Vagina (tissue), 2 donors: ENCODE data around the gene AFF3. TPM values are rescaled to one million over a fixed set of nuclear protein-coding genes. Genes with fewer than 3 reads are reported as not detected.

ENCODE experiments used
- DNase-seq, 2 donors: peaks; one replicate each; pipeline ENCODE4 v3.0.0-alpha.2; 2017; ENCODE audit errors: extremely low spot score in 2 of 2
- H3K27ac ChIP-seq: fragments of 200-600 bp; sonication (generic); one replicate; pipeline ENCODE4 v1.5.1; 2019
- H3K27me3 ChIP-seq: fragments of 200-600 bp; sonication (generic); one replicate; pipeline ENCODE4 v1.5.1; 2019
- H3K36me3 ChIP-seq, 2 donors: fragments of 200-600 bp; sonication (generic); one replicate each; pipeline ENCODE4 v1.5.1; 2017 to 2019
- H3K4me1 ChIP-seq: fragments of 200-600 bp; sonication (generic); one replicate; pipeline ENCODE4 v1.5.1; 2019
- H3K4me3 ChIP-seq, 2 donors: fragments of 200-600 bp; sonication (generic); 1 replicate in 1 of 2; 2 replicates in 1 of 2; pipeline ENCODE4 v1.5.1; 2016 to 2019
- H3K9me3 ChIP-seq: fragments of 200-600 bp; sonication (generic); one replicate; pipeline ENCODE4 v1.5.1; 2019
- CTCF ChIP-seq, 3 experiments: fragments of 450-650 bp in 2 of 3; fragments of 200-600 bp in 1 of 3; sonication (generic) in 1 of 3; IDR thresholded peaks; one replicate each; pipeline ENCODE4 v1.5.1; 2017 to 2019; ENCODE audit warnings: antibody characterized with exemption in 3 of 3, mild to moderate bottlenecking in 2 of 3, moderate library complexity in 2 of 3
- POLR2A ChIP-seq, 2 donors: fragments of 450-650 bp; IDR thresholded peaks; one replicate each; pipeline ENCODE4 v1.6.1; 2017; ENCODE audit warnings: antibody characterized with exemption in 2 of 2, mild to moderate bottlenecking in 2 of 2, moderate library complexity in 2 of 2
- POLR2AphosphoS5 ChIP-seq, 2 donors: sonication (generic); formaldehyde crosslinking; IDR thresholded peaks; one replicate each; pipeline ENCODE4 v1.9.0; 2017; ENCODE audit warnings: antibody characterized with exemption in 2 of 2, mild to moderate bottlenecking in 2 of 2, low read depth in 1 of 2; ENCODE audit not compliant: insufficient read depth in 1 of 2
- intact Hi-C: fragments of 100-400 bp; cut with DNase I; formaldehyde crosslinking; loops from one replicate; pipeline ENCODE4 v1.15.1; 2023
- total RNA-seq: library from RNA; depleted of rRNA; stranded (reverse); fragments of >200 nt; gene quantifications from one replicate; pipeline ENCODE4 v1.2.3, GENCODE V29; 2016

The AFF3 gene
- 7.6 TPM for total RNA-seq

GRCh38 chr2:100142393-100142792, at the start of gene AFF3:
Gene AFF3 (minus strand): TSS chr2:100142590. CDS start chr2:100104454, 38,136 bp downstream.
- no peaks in the 10 kb centered on the region for H3K27me3 ChIP-seq
- no peaks in the 10 kb centered on the region for H3K36me3 ChIP-seq
- TF ChIP-seq POLR2A (IDR thresholded peaks at IDR 0.05) (no peak), CTCF (IDR thresholded peaks at IDR 0.05) (no peak), POLR2AphosphoS5 (IDR thresholded peaks at IDR 0.05; ENCODE audit: insufficient read depth in 1 of 2, low read depth in 1 of 2) (no peak)
- intact Hi-C loops, result no loop called here
- no peak within 1 kb of the TSS for H3K27ac ChIP-seq
- H3K4me3 ChIP-seq, result no peak within 1 kb of the TSS
- DNase-seq, result no peak
- H3K9me3 ChIP-seq, result no peaks in the 10 kb centered on the region
- H3K4me1 ChIP-seq, result no peaks in the 10 kb centered on the region

- H3K9me3 ChIP-seq, result no peaks in the 10 kb centered on the region
- H3K4me1 ChIP-seq, result no peaks in the 10 kb centered on the region
- DNase-seq, result no peak
- H3K27me3 ChIP-seq, result no peaks in the 10 kb centered on the region
- no peak overlapping the region for H3K4me3 ChIP-seq
- no peaks in the 10 kb centered on the region for H3K36me3 ChIP-seq
- H3K27ac ChIP-seq, result no peak overlapping the region
- intact Hi-C loops, result no loop called here
- TF ChIP-seq POLR2A (IDR thresholded peaks at IDR 0.05) (no peak), POLR2AphosphoS5 (IDR thresholded peaks at IDR 0.05; ENCODE audit: insufficient read depth in 1 of 2, low read depth in 1 of 2) (no peak), CTCF (IDR thresholded peaks at IDR 0.05) (no peak)
Observed at GRCh38 chr2:100189387-100189786, 47.0 kb upstream of the AFF3 start.

- Histone ChIP-seq H3K4me3 (no peak overlapping the region), H3K9me3 (no peaks in the 10 kb centered on the region), H3K27ac (no peak overlapping the region), H3K36me3 (no peaks in the 10 kb centered on the region), H3K27me3 (no peaks in the 10 kb centered on the region), H3K4me1 (no peaks in the 10 kb centered on the region)
- TF ChIP-seq POLR2AphosphoS5 (IDR thresholded peaks at IDR 0.05; ENCODE audit: insufficient read depth in 1 of 2, low read depth in 1 of 2) (no peak), POLR2A (IDR thresholded peaks at IDR 0.05) (no peak), CTCF (IDR thresholded peaks at IDR 0.05) (no peak)
- no peak for DNase-seq
- intact Hi-C loops, result no loop called here
Observed at GRCh38 chr2:100188326-100188725, 45.9 kb upstream of the AFF3 start.

- no peak overlapping the region for H3K4me3 ChIP-seq
- TF ChIP-seq POLR2AphosphoS5 (IDR thresholded peaks at IDR 0.05; ENCODE audit: insufficient read depth in 1 of 2, low read depth in 1 of 2), result no peak
- TF ChIP-seq POLR2A (IDR thresholded peaks at IDR 0.05), result no peak
- no peak for TF ChIP-seq CTCF (IDR thresholded peaks at IDR 0.05)
- no peaks in the 10 kb centered on the region for H3K27me3 ChIP-seq
- no peak overlapping the region for H3K27ac ChIP-seq
- no peaks in the 10 kb centered on the region for H3K4me1 ChIP-seq
- no peaks in the 10 kb centered on the region for H3K9me3 ChIP-seq
- peak in 1 of 2 donors; percentile 42 for DNase-seq
- no peaks in the 10 kb centered on the region for H3K36me3 ChIP-seq
- intact Hi-C loops, result no loop called here
Observed at GRCh38 chr2:100186126-100186525, 43.7 kb upstream of the AFF3 start.

- no peak overlapping the region for H3K4me3 ChIP-seq
- H3K9me3 ChIP-seq, result no peaks in the 10 kb centered on the region
- no peak for DNase-seq
- no peaks in the 10 kb centered on the region for H3K4me1 ChIP-seq
- no peak overlapping the region for H3K27ac ChIP-seq
- no peaks in the 10 kb centered on the region for H3K27me3 ChIP-seq
- intact Hi-C loops, result no loop called here
- H3K36me3 ChIP-seq, result no peaks in the 10 kb centered on the region
- TF ChIP-seq POLR2A (IDR thresholded peaks at IDR 0.05) (no peak), CTCF (IDR thresholded peaks at IDR 0.05) (no peak), POLR2AphosphoS5 (IDR thresholded peaks at IDR 0.05; ENCODE audit: insufficient read depth in 1 of 2, low read depth in 1 of 2) (no peak)
Observed at GRCh38 chr2:100185516-100185915, 43.1 kb upstream of the AFF3 start.
